GM12873 (cell line): ENCODE measurements around the gene TEDC2.
A peak's percentile ranks its signal among the peaks of the same experiment; 100 is the strongest.

ENCODE experiments used
- TF ChIP-seq, protein P1 (sequence below): IDR thresholded peaks from 2 replicates; pipeline ENCODE4 v1.5.1; 2012; ENCODE audit warnings: low read depth, mild to moderate bottlenecking, moderate library complexity, low read length, control low read depth; ENCODE audit not compliant: insufficient read depth; ENCODE audit errors: missing control alignments

Gene TEDC2

DNA sequence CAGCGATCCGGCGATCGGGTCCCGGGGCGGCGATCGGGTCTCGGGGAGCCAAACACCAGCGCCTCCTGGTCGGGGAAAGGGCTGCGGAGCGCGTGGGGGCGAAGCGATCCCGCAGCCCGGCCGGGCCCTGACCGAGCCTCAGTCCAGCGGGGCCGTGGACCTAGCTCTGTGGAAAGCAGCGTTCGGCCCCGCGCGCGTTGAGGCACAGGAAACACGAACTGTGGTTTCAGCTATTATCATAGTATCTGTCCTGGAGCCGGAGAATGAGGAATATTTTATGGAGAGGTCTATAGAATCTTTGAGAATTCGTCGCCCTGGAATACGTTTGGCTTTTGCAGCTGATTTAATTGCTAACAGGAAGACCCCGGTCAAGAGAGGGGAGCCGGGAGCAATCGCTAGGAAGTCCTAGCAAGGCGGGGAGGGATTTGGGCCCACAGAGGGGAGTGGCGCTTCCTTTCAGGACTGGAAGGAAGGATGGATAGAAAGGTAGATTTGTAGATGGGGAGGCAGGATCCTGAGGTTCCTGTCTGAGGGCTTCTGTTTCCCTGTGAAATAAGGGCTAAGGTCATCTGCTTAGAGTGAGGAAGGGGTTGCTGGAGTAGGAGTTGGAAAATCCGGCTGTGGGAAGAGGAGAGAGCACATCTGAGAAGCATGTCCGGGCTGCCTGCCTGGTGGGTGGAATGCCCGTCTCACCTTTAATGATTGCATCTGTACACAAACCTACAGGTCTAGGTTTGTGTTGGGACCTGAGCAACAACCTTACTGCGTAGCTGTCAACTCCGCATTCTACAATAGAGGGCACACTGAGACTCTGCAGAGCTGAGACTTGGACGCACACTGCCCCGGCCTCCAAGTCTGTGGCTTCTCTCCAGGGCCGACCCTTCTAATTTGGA is 29.9 kb upstream of the TEDC2 start:
- TF ChIP-seq, protein P1, sequence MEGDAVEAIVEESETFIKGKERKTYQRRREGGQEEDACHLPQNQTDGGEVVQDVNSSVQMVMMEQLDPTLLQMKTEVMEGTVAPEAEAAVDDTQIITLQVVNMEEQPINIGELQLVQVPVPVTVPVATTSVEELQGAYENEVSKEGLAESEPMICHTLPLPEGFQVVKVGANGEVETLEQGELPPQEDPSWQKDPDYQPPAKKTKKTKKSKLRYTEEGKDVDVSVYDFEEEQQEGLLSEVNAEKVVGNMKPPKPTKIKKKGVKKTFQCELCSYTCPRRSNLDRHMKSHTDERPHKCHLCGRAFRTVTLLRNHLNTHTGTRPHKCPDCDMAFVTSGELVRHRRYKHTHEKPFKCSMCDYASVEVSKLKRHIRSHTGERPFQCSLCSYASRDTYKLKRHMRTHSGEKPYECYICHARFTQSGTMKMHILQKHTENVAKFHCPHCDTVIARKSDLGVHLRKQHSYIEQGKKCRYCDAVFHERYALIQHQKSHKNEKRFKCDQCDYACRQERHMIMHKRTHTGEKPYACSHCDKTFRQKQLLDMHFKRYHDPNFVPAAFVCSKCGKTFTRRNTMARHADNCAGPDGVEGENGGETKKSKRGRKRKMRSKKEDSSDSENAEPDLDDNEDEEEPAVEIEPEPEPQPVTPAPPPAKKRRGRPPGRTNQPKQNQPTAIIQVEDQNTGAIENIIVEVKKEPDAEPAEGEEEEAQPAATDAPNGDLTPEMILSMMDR, result peak; percentile 58

DNA sequence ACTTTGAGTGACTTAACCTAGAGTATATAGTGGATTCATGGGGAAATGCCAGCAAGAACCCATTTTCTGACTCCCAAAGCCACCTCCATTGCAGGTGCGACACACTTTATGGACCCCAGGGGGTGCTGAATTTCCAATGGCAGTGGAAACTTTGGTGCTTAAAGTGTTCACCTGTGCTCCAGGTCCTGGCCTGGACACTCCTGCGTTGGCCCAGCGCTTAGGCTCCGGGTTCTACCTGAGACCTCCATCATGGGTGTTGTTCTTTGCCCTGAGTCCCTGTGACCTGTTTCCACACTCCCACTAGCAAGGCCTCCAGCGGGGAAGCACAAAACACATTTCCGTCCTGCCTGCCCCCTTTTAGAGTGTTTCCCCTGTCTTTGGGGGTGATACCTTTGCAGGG is 27.6 kb upstream of the TEDC2 start:
- TF ChIP-seq, protein P1, result peak; percentile 21

- TF ChIP-seq, protein P1, result no peak
These were observed 27.0 kb upstream of the TEDC2 start for GRCh38 chr16:2432801-2433505.

- TF ChIP-seq, protein P1, result no peak
These were observed 23.8 kb upstream of the TEDC2 start for GRCh38 chr16:2436110-2436509.

DNA sequence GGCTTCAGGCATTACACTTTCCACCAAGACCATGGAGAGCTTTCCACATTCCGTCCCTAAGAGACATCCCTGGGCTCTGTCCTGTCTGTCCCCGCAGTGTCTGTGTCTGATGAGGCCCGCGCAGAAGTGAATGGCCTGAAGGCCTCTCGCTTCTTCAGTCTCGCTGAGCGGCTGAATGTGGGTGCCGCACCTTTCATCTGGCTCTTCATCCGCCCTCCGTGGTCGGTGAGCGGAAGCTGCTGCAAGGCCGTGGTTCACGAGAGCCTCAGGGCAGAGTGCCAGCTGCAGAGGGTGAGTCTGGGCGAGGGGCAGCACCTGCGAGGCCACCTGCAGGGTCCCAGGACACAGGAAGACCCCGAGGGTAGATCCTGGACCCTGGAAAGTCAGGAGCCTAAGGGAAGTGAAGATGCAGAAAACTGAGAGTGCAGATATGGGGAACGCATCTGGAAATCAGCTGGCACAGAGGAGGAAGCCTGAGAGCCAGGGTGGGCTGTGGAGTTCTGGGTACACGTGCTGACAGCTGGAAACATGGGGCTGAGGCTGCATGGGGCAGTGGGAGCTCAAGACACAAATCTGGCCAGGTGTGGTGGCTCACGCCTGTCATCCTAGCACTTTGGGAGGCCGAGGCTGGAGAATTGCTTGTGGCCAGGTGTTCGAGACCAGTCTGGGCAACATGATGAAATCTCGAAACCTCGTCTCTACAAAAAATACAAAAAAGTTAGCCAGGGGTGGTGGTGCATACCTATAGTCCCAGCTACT is 22.7 kb upstream of the TEDC2 start:
- TF ChIP-seq, protein P1, result no peak

GRCh38 chr16:2438121-2438520 is 21.8 kb upstream of the TEDC2 start:
- TF ChIP-seq, protein P1, result no peak

GRCh38 chr16:2439598-2439997 is 20.3 kb upstream of the TEDC2 start:
- TF ChIP-seq, protein P1, result no peak
